ENCODE measurements around the gene OR1D5. TPM values are rescaled to one million over a fixed set of nuclear protein-coding genes. Genes with fewer than 3 reads are reported as not detected.
"Not testable (repeated sequence)": the region's sequence is repeated elsewhere in the genome, so short reads cannot be mapped to it uniquely, and the experiment has no call there.

The OR1D5 gene
- total RNA-seq (2021; ENCODE audit: unreplicated experiment) = not detected
- polyA plus RNA-seq (2012) = not detected in 2 replicates
- Bru-seq, nascent RNA = not detected
- BruChase-seq, experiment 1, labeled RNA remaining after a 6-hour chase = not detected
- not detected for BruChase-seq, experiment 2, labeled RNA remaining after a 2-hour chase
- long read RNA-seq = 0 reads

- H3K4me2 ChIP-seq (ENCODE audit: low read length); DNase-seq (ENCODE audit: low read depth, low spot score); H3K9ac ChIP-seq (ENCODE audit: low read length); BruUV-seq (replicated peaks); H3K27me3 ChIP-seq (ENCODE audit: insufficient read depth, low read length); POLR2A ChIA-PET; H3K79me2 ChIP-seq (ENCODE audit: insufficient read depth, low read length); RAD21 ChIA-PET (ENCODE audit: low non-redundant PET in 1 of 2, low total read pairs in 2 of 2, uncharacterized antibody in 2 of 2, unreplicated experiment in 2 of 2); ATAC-seq; H3K4me3 ChIP-seq (replicated peaks in 1 of 2; ENCODE audit: low read depth in 1 of 2, low read length in 2 of 2); H4K20me1 ChIP-seq (ENCODE audit: insufficient read depth); H2AFZ ChIP-seq (ENCODE audit: low read depth, low read length, poor library complexity, severe bottlenecking); H3K4me1 ChIP-seq (ENCODE audit: control insufficient read depth in 1 of 2, insufficient read depth in 2 of 2, low read length in 2 of 2); H3K27ac ChIP-seq (ENCODE audit: low read depth, low read length); H3K9me3 ChIP-seq (ENCODE audit: control insufficient read depth in 1 of 2, insufficient read depth in 1 of 2, low read depth in 1 of 2, low read length in 2 of 2); intact Hi-C loops (cut with micrococcal nuclease); CTCF ChIA-PET; H3K9me2 ChIP-seq (ENCODE audit: insufficient read depth); H3K36me3 ChIP-seq (ENCODE audit: control insufficient read depth in 1 of 2, insufficient read depth in 2 of 2, low read length in 2 of 2): not testable (repeated sequence)
These were observed at the start of gene OR1D5 for GRCh38 chr17:3063507-3063906. Gene OR1D5 (minus strand): TSS chr17:3063607. CDS start chr17:3063607, 0 bp downstream.

GRCh38 chr17:3104322-3104721 is 40.9 kb upstream of the OR1D5 start, which contains the start of gene OR1D2:
Gene OR1D2 (minus strand): TSS chr17:3104422. CDS start chr17:3092996, 11,426 bp downstream.
- Histone ChIP-seq H3K4me1 (ENCODE audit: control insufficient read depth in 1 of 2, insufficient read depth in 2 of 2, low read length in 2 of 2) (no peaks in the 10 kb centered on the region), H3K27me3 (ENCODE audit: insufficient read depth, low read length) (peaks cover 84% of the 10 kb centered on the region), H3K9me3 (ENCODE audit: control insufficient read depth in 1 of 2, insufficient read depth in 1 of 2, low read depth in 1 of 2, low read length in 2 of 2) (no peaks in the 10 kb centered on the region), H3K36me3 (ENCODE audit: control insufficient read depth in 1 of 2, insufficient read depth in 2 of 2, low read length in 2 of 2) (no peaks in the 10 kb centered on the region), H3K9ac (ENCODE audit: low read length) (no peak within 1 kb of the TSS), H3K79me2 (ENCODE audit: insufficient read depth, low read length) (no peaks in the 10 kb centered on the region), H3K27ac (ENCODE audit: low read depth, low read length) (no peak within 1 kb of the TSS), H2AFZ (ENCODE audit: low read depth, low read length, poor library complexity, severe bottlenecking) (no peak within 1 kb of the TSS), H3K9me2 (ENCODE audit: insufficient read depth) (no peaks in the 10 kb centered on the region), H3K4me2 (ENCODE audit: low read length) (no peak within 1 kb of the TSS), H3K4me3 (replicated peaks in 1 of 2; ENCODE audit: low read depth in 1 of 2, low read length in 2 of 2) (no peak within 1 kb of the TSS), H4K20me1 (ENCODE audit: insufficient read depth) (no peaks in the 10 kb centered on the region)
- POLR2A ChIA-PET = no interaction called here
- no TSS peak for BruUV-seq (replicated peaks)
- intact Hi-C loops (cut with micrococcal nuclease) = no loop called here
- ATAC-seq = no peak
- CTCF ChIA-PET = no interaction called here
- no peak for TF ChIP-seq EZH2 (IDR thresholded peaks at IDR 0.05)
- DNase-seq (ENCODE audit: low read depth, low spot score) = no peak
- RAD21 ChIA-PET (ENCODE audit: low non-redundant PET in 1 of 2, low total read pairs in 2 of 2, uncharacterized antibody in 2 of 2, unreplicated experiment in 2 of 2) = no interaction called here

DNA sequence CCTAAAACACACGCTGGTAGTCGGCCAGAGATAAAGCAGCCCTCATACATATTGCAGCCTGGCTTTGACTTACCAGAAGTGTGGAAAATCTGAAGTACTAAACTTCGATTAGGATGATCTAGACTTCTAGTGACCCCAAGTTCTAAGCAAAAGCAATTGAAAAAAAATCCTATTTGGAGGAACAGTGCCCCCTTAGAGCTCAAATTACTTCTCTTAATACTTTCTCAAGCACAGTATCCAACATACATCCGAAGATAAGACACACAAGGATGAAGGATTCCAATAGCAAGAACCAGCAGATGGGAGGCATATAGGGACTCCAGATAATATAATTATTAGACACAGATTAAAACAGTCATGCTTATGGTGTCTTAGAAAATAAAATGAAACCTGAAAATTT is 10.4 kb upstream of the OR1D5 start:
- H3K4me2 ChIP-seq (ENCODE audit: low read length); DNase-seq (ENCODE audit: low read depth, low spot score); BruUV-seq (replicated peaks); H3K9me2 ChIP-seq (ENCODE audit: insufficient read depth); H3K9me3 ChIP-seq (ENCODE audit: control insufficient read depth in 1 of 2, insufficient read depth in 1 of 2, low read depth in 1 of 2, low read length in 2 of 2); ATAC-seq; H3K9ac ChIP-seq (ENCODE audit: low read length); intact Hi-C loops (cut with micrococcal nuclease); H3K36me3 ChIP-seq (ENCODE audit: control insufficient read depth in 1 of 2, insufficient read depth in 2 of 2, low read length in 2 of 2); H2AFZ ChIP-seq (ENCODE audit: low read depth, low read length, poor library complexity, severe bottlenecking); H3K79me2 ChIP-seq (ENCODE audit: insufficient read depth, low read length); POLR2A ChIA-PET; H3K4me3 ChIP-seq (replicated peaks in 1 of 2; ENCODE audit: low read depth in 1 of 2, low read length in 2 of 2); H4K20me1 ChIP-seq (ENCODE audit: insufficient read depth); CTCF ChIA-PET; H3K27ac ChIP-seq (ENCODE audit: low read depth, low read length); RAD21 ChIA-PET (ENCODE audit: low non-redundant PET in 1 of 2, low total read pairs in 2 of 2, uncharacterized antibody in 2 of 2, unreplicated experiment in 2 of 2); H3K4me1 ChIP-seq (ENCODE audit: control insufficient read depth in 1 of 2, insufficient read depth in 2 of 2, low read length in 2 of 2): not testable (repeated sequence)
- peaks cover 14% of the 10 kb centered on the region for H3K27me3 ChIP-seq (ENCODE audit: insufficient read depth, low read length)

- H2AFZ ChIP-seq (ENCODE audit: low read depth, low read length, poor library complexity, severe bottlenecking); H3K27ac ChIP-seq (ENCODE audit: low read depth, low read length); H3K9me3 ChIP-seq (ENCODE audit: control insufficient read depth in 1 of 2, insufficient read depth in 1 of 2, low read depth in 1 of 2, low read length in 2 of 2); H3K27me3 ChIP-seq (ENCODE audit: insufficient read depth, low read length); H3K4me1 ChIP-seq (ENCODE audit: control insufficient read depth in 1 of 2, insufficient read depth in 2 of 2, low read length in 2 of 2); H3K9ac ChIP-seq (ENCODE audit: low read length); H3K79me2 ChIP-seq (ENCODE audit: insufficient read depth, low read length); H3K9me2 ChIP-seq (ENCODE audit: insufficient read depth); H3K36me3 ChIP-seq (ENCODE audit: control insufficient read depth in 1 of 2, insufficient read depth in 2 of 2, low read length in 2 of 2); RAD21 ChIA-PET (ENCODE audit: low non-redundant PET in 1 of 2, low total read pairs in 2 of 2, uncharacterized antibody in 2 of 2, unreplicated experiment in 2 of 2); ATAC-seq; intact Hi-C loops (cut with micrococcal nuclease); BruUV-seq (replicated peaks); H4K20me1 ChIP-seq (ENCODE audit: insufficient read depth); DNase-seq (ENCODE audit: low read depth, low spot score); CTCF ChIA-PET; H3K4me2 ChIP-seq (ENCODE audit: low read length); POLR2A ChIA-PET; H3K4me3 ChIP-seq (replicated peaks in 1 of 2; ENCODE audit: low read depth in 1 of 2, low read length in 2 of 2): not testable (repeated sequence)
These were observed 1.8 kb upstream of the OR1D5 start for GRCh38 chr17:3065192-3065591.
